GM12891 (cell line): Measurements from ENCODE around the gene SORCS2.

Experiments used
- DNase-seq: peaks from one replicate; pipeline ENCODE4 v3.0.0; 2011; ENCODE audit warnings: low spot score; ENCODE audit not compliant: insufficient read length
- FAIRE-seq: peaks from 2 replicates; lab custom pipeline; 2011; peaks lifted over from hg19 to GRCh38; lab: Jason Lieb, UNC
- PAX5 ChIP-seq: IDR thresholded peaks from 2 replicates; pipeline ENCODE4 v1.6.1; 2011; ENCODE audit warnings: low read length, moderate library complexity, mild to moderate bottlenecking; ENCODE audit not compliant: insufficient read depth, severe bottlenecking
- POLR2A ChIP-seq: IDR thresholded peaks from 2 replicates; pipeline ENCODE4 v1.6.1; 2011; ENCODE audit warnings: low read depth, low read length, control low read depth
- POLR2AphosphoS5 ChIP-seq: IDR thresholded peaks from 2 replicates; pipeline ENCODE4 v1.6.1; 2011; ENCODE audit warnings: low read depth, low read length, control low read depth
- POU2F2 ChIP-seq: IDR thresholded peaks from 2 replicates; pipeline ENCODE4 v1.6.1; 2011; ENCODE audit warnings: low read depth, mild to moderate bottlenecking, control low read depth, low read length, moderate library complexity
- SPI1 ChIP-seq: IDR thresholded peaks from 2 replicates; pipeline ENCODE4 v1.6.1; 2011; ENCODE audit warnings: low read depth, low read length, control low read depth
- TAF1 ChIP-seq: IDR thresholded peaks from 2 replicates; pipeline ENCODE4 v1.6.1; 2011; ENCODE audit warnings: low read depth, low read length, control low read depth

The SORCS2 gene

DNA sequence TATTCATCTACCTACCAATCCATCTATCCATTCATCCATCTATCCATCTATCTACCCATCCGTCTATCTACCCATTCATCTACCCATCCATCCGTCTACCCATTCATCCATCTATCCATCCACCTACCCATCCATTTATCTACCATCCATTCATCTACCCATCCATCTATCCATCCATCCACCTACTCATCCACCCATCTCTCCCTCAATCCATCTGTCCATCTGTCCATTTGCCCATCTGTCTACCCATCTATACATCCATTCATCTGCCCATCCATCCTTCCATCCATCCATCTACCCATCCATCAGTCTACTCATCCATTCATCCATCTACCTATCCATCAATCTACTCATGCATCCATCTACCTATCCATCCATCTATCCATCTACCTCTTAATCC is 369.2 kb downstream of the SORCS2 start:
- DNase-seq (no peak), FAIRE-seq (no peak)
- no peak for TF ChIP-seq POLR2AphosphoS5
- TF ChIP-seq PAX5 = no peak
- TF ChIP-seq TAF1 = no peak
- no peak for TF ChIP-seq POLR2A
- TF ChIP-seq POU2F2 = no peak
- no peak for TF ChIP-seq SPI1

DNA sequence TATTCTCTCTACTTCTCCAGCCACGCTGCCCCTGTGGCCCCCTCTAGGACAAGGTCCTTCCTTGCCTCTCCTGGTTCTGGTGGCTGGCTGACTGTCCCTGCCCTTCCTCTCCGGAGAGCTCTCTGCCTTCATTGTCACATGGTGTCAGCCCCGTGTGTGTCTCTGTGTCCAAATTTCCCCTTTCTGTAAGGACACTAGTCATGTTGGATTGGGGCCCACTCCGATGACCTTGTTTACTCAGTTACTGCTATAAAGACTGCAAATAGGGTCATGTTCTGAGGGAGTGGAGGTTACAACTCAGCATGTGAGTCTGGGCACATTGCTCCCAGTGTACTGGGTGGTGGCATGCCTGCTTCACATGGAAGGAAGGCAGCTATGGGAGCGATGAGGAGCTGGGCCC is 371.9 kb downstream of the SORCS2 start:
- DNase-seq (no peak), FAIRE-seq (no peak)
- TF ChIP-seq TAF1 (no peak), POU2F2 (no peak), SPI1 (no peak), POLR2AphosphoS5 (no peak), POLR2A (no peak)

DNA sequence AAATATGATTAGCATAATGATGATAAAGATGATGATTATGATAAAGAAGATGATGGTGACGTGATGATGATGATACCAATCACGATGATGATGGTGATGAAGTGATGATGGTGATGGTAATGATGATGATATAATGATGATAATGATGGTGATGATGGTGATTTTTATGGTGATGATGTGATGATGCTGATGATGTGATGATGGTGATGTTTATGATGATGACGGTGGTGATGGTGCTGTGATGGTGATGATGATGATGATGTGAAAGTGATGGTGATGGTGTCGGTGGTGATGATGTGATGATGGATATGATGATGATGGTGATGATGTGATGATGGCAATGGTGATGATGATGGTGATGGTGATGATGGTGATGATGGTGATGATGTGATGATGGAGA is 373.1 kb downstream of the SORCS2 start:
- no peak for DNase-seq
- FAIRE-seq = no peak
- TF ChIP-seq PAX5 (no peak), POLR2A (no peak), POLR2AphosphoS5 (no peak), POU2F2 (no peak), SPI1 (no peak), TAF1 (no peak)

DNA sequence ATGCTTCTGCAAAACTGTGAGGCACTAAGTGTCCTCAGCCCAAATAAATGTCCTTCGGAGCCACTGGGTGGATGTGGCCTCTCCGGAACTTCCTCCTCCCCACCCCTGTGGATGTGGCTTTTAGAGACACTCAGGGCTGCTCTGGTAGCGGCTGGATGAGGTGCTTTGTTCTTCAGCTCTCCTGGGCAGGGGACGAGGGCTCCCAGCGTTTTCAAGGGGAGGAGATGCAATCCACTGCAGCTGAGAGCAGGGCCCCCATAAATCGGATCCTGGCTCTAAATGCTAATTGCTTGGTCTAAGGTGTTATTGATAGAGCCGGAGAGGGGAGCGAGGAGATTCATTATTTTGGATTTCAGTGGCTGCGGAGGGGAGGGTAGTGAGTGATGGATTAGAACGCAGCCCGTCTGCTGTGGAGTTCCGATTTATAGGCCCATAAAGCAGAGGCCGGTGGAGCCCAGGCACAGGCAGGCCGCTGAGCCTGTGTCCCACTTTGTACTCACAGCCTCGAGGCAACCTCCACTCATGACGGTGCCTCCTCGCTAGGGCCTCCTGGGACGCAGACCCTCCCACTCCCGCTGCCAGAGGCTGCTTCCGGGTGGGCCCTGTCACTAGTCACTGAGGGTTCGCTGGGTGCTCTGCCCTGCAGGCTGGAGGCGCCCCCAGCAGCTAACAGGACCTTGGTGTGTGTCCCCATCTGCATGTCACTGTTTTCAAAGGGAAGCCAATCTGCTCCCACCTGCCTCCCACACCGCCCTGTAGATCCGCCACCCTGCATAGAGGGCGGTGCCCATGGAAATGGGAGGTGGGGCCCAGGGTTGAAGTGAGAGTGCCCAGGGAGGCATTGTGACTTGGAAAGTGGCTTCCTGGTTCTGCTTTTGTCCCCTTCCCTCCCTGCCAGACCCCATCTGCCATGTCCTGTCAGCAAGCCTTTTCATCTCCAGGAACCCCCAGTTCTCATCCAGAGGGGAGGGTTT is 377.8 kb downstream of the SORCS2 start:
- TF ChIP-seq TAF1 (no peak), SPI1 (no peak), POLR2AphosphoS5 (no peak), POU2F2 (no peak), POLR2A (no peak), PAX5 (no peak)

DNA sequence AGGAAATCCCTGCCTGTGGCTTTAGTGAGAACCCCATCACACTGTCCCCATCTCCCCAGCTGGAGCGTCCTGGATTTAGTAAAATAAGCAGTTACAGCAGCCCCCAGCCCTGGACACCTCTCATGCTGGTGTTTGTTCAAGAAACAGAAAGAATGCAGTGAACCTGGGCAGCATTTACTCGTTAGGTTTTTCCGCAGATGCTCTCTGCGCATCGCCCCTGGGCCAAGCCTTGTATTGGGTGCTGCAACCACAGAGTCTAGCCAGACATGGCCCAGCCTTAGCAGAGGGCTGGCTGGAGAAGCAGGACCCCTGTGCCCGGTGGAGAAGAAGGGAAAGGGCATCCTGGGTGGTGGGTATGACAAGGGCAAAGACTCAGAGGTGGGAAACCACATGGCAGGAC is 378.7 kb downstream of the SORCS2 start:
- FAIRE-seq (no peak), DNase-seq (no peak)
- no peak for TF ChIP-seq POLR2AphosphoS5
- TF ChIP-seq TAF1 = no peak
- no peak for TF ChIP-seq POLR2A
- no peak for TF ChIP-seq SPI1
- TF ChIP-seq POU2F2 = no peak
- no peak for TF ChIP-seq PAX5

More for the DNA sequence above, 377.8 kb downstream of the SORCS2 start:
- DNase-seq (no peak), FAIRE-seq (no peak)

DNA sequence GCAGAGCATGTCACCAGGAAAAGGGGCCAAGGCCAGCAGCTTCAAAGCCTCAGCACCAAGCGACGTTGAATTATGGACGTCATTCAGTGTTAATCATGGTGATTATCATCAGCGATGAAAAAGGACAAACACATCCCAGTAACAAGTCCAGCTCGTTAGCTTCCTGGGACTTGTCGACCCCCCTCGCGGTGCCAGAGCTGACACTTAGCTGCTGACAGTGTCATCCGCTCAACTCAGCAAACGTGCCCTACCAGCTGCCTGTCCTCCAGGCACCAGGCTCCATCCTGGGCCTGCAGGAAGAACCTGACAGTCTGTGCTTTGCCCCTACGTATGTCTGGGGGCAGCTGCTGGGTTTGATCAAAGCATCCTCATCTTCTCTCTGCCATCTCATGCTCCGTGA is 379.4 kb downstream of the SORCS2 start:
- no peak for TF ChIP-seq POLR2AphosphoS5
- TF ChIP-seq PAX5 = no peak
- TF ChIP-seq POLR2A = no peak
- no peak for TF ChIP-seq TAF1
- TF ChIP-seq SPI1 = no peak
- TF ChIP-seq POU2F2 = no peak
- FAIRE-seq = no peak
- DNase-seq = no peak

DNA sequence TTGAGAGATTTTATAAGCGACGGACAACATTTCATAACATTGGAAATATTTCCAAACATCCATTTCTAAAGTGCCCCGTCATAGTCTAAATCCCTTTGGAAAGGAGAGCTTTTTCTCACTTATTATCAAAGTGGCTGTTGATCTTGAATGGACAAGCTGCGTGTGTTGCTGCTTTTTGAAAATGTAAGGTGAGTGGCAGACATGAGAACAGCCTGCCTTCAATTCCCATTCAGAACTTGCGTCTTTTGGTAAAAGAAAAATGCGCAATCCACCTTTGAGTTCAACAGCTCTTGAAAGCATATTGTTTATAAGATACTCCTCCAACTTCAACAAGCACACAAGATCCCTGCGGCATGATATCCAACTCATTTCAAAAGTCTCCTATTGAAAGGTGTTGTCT is 380.6 kb downstream of the SORCS2 start:
- DNase-seq (no peak), FAIRE-seq (no peak)
- TF ChIP-seq POLR2AphosphoS5 = no peak
- no peak for TF ChIP-seq SPI1
- no peak for TF ChIP-seq TAF1
- TF ChIP-seq POU2F2 = no peak
- no peak for TF ChIP-seq PAX5
- TF ChIP-seq POLR2A = no peak

DNA sequence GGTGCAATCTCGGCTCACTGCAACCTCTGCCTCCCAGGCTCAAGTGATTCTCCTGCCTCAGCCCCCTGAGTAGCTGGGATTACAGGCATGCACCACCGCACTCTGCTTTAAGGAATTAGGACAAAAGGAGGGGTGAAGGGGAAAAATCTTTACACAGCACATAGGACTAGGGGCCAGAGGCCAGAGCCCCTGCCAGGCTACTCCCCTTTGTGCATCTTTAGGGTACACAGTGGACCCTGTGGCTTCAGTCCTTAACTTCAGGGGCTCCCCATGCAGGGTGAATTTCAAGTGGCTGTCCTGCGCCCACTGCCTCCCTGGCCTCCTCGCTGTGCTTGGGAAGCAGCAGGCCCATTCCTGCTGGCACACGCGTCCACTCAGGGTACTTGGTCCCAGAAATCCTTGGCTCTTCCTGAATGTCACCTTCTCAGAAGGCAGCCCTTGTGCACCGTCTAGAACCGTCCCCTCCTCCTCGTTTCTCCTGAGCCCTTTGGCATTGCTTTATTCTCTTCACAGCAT is 381.3 kb downstream of the SORCS2 start:
- FAIRE-seq (no peak), DNase-seq (no peak)
- no peak for TF ChIP-seq POLR2A
- TF ChIP-seq SPI1 = no peak
- TF ChIP-seq POLR2AphosphoS5 = no peak
- TF ChIP-seq TAF1 = no peak

DNA sequence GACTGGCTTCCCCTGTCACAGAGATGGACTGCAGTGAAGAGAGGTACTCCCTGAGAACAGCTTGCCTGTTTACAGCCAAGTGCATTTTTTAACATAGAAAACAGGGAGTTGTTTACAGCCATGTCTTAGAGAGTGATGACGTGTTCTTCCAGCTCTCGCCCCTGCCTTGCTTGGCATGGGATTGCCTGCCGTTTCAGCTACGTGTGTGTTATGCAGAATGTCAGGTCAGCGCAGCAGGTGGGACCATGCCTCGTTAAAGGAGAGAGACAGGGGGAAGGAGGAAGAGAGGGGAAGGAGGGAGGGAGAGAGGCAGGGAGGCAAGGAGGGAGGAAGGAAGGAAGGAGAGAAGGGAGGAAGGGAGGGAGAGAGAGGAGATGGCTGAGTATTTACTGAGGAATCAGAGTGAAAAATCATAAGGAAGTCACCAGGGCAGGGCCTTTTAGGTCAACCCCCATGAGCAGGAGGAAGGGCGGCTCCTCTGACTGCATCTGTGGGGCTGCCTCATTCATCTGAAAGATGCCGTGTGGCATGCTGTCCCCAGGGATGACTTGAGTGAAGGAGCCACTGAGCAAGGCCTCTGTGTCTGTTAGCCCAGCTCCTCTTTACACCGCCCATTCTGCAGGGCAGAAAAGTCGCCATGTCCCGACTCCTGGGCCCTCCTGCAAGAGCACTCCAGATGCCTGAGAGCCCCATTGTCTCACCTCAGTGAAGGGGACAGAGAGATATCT is 382.1 kb downstream of the SORCS2 start:
- FAIRE-seq = no peak
- no peak for TF ChIP-seq TAF1
- no peak for TF ChIP-seq POLR2AphosphoS5
- no peak for DNase-seq
